GM23248 (cell line): ENCODE results near the gene MEGF6.

Experiments
- EZH2 ChIP-seq: fragments of 200-600 bp; sonication (generic); IDR thresholded peaks from 2 replicates; pipeline ENCODE4 v1.6.1; 2018; ENCODE audit warnings: antibody characterized with exemption, mild to moderate bottlenecking; ENCODE audit not compliant: insufficient read depth, poor library complexity, severe bottlenecking
- EZH2phosphoT487 ChIP-seq: fragments of 200-600 bp; sonication (generic); IDR thresholded peaks from 2 replicates; pipeline ENCODE4 v1.6.1; 2018; ENCODE audit warnings: antibody characterized with exemption, moderate library complexity, mild to moderate bottlenecking, low read depth; ENCODE audit not compliant: insufficient read depth

- TF ChIP-seq EZH2phosphoT487 (no peak), EZH2 (no peak)
These were observed 65.8 kb downstream of the MEGF6 start for GRCh38 chr1:3545363-3546047.
